D721Med (cell line): ENCODE data around the gene DPH2.

Experiments
- DNase-seq: peaks from one replicate; pipeline ENCODE4 v3.0.0; 2011; ENCODE audit warnings: low spot score; ENCODE audit not compliant: insufficient read length
- FAIRE-seq: peaks from 2 replicates; lab custom pipeline; 2011; peaks lifted over from hg19 to GRCh38; lab: Jason Lieb, UNC
- TF ChIP-seq, protein P1 (sequence below): IDR thresholded peaks from 2 replicates; pipeline ENCODE4 v1.5.1; 2012; ENCODE audit warnings: mild to moderate bottlenecking, control low read depth; ENCODE audit not compliant: insufficient read depth; ENCODE audit errors: missing control alignments

The DPH2 gene

GRCh38 chr1:43952731-43953346, 17.0 kb upstream of the DPH2 start:
- DNase-seq (peak; percentile 90), FAIRE-seq (peak; percentile 96)
- TF ChIP-seq, protein P1, sequence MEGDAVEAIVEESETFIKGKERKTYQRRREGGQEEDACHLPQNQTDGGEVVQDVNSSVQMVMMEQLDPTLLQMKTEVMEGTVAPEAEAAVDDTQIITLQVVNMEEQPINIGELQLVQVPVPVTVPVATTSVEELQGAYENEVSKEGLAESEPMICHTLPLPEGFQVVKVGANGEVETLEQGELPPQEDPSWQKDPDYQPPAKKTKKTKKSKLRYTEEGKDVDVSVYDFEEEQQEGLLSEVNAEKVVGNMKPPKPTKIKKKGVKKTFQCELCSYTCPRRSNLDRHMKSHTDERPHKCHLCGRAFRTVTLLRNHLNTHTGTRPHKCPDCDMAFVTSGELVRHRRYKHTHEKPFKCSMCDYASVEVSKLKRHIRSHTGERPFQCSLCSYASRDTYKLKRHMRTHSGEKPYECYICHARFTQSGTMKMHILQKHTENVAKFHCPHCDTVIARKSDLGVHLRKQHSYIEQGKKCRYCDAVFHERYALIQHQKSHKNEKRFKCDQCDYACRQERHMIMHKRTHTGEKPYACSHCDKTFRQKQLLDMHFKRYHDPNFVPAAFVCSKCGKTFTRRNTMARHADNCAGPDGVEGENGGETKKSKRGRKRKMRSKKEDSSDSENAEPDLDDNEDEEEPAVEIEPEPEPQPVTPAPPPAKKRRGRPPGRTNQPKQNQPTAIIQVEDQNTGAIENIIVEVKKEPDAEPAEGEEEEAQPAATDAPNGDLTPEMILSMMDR, result no peak

DNA sequence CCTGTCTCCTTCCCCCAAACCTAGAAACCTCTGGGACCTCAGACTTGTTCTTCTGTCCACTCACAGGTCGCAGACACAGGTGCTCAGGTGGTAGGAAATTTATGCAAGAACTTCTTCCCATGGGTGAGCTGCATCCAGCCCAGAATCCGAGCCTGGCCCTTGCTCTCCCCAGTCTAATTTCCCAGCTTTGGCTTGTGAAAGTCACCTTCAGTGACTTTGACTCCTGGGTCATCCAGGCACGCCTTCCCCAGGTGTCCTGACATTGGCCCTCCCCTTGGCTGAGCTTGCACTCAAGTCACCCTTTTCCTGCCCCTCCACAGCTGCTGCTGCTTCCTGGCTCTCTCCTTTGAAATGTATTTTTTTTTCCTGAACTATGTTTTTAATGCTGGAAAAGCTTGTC, 16.4 kb upstream of the DPH2 start:
- FAIRE-seq (no peak), DNase-seq (no peak)
- TF ChIP-seq, protein P1, result no peak

DNA sequence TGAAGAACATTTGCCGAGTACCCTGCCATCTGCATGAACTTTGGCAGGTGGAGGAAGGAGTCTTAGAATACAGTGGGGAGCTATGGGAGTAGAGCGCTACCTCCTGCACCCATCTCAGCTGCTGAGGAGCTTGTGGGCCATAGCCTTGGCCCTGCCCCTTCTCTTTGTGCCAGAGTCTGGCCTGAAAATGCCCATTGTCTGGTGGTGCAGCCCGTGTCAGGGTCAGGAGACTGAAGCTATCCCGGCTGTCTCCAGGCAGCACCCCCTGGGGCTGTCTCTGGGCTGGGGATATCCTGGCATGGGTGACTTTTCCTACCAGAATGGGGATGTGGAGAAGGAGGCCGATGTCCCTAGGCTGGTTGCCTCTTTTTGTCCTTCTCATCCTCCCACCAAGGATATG, 15.8 kb upstream of the DPH2 start:
- TF ChIP-seq, protein P1, result no peak
- FAIRE-seq, result no peak

DNA sequence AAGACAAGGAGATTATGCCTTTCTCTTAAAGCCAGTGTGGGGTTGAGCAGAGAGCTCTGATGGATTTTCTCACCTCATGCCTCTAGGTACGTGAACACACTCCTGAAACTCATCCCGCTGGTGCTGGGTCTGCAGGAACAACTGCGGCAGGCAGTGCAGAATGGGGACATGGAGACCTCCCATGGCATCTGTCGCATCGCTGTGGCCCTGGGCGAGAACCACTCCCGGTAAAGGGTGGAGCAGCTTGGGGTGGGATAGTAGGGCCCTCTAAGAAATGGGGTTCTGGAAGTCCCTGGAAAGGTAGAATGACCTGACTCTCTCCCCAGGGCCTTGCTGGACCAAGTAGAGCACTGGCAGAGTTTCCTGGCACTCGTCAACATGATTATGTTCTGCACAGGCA, 13.6 kb upstream of the DPH2 start:
- DNase-seq (no peak), FAIRE-seq (no peak)
- TF ChIP-seq, protein P1, result no peak

More for the DNA sequence above, 15.8 kb upstream of the DPH2 start:
- DNase-seq, result no peak

- TF ChIP-seq, protein P1, result no peak
- FAIRE-seq, result no peak
- DNase-seq, result no peak
Observed at GRCh38 chr1:43957407-43958040, 12.3 kb upstream of the DPH2 start.

GRCh38 chr1:43958351-43959255, 11.2 kb upstream of the DPH2 start:
- no peak for DNase-seq
- FAIRE-seq, result no peak
- TF ChIP-seq, protein P1, result no peak
